Epithelial cell of proximal tubule (primary cell): ENCODE data around the gene TMIE. TPM values are rescaled to one million over a fixed set of nuclear protein-coding genes. Genes with fewer than 3 reads are reported as not detected.

ENCODE experiments used
- DNase-seq: peaks from one replicate; pipeline ENCODE4 v3.0.0-alpha.2; 2011; ENCODE audit warnings: low read depth
- H3K4me3 ChIP-seq: 2 replicates; pipeline ENCODE4 v1.5.1; 2011; ENCODE audit warnings: low read depth, mild to moderate bottlenecking, low read length
- CTCF ChIP-seq: conservative IDR thresholded peaks from 2 replicates; pipeline ENCODE4 v1.5.1; 2012; ENCODE audit warnings: low read depth, mild to moderate bottlenecking, low read length
- total RNA-seq: library from RNA; depleted of rRNA; stranded (reverse); fragments of >200 nt; gene quantifications from 2 replicates; pipeline ENCODE4 v1.2.3, GENCODE V29; 2015

Gene TMIE
- total RNA-seq, 1 donor from 2014 or later, result not detected

GRCh38 chr3:46717447-46718231 lies 16.4 kb downstream of the TMIE start, which contains the start of gene PRSS50:
Gene PRSS50 (minus strand): TSS chr3:46717869. CDS start chr3:46717824, 45 bp downstream.
- DNase-seq, result no peak
- TF ChIP-seq CTCF, result no peak
- H3K4me3 ChIP-seq, result no peak within 1 kb of the TSS

- no peak for TF ChIP-seq CTCF
- H3K4me3 ChIP-seq, result no peak overlapping the region
- no peak for DNase-seq
Measured at GRCh38 chr3:46719044-46719565, 17.9 kb downstream of the TMIE start.

GRCh38 chr3:46719735-46720271 lies 18.6 kb downstream of the TMIE start:
- no peak overlapping the region for H3K4me3 ChIP-seq
- TF ChIP-seq CTCF, result no peak
- DNase-seq, result no peak

- no peak for TF ChIP-seq CTCF
- DNase-seq, result no peak
Measured at GRCh38 chr3:46721009-46721408, 19.8 kb downstream of the TMIE start.

GRCh38 chr3:46722443-46722842 lies 21.3 kb downstream of the TMIE start:
- no peak for TF ChIP-seq CTCF
- no peak for DNase-seq
- no peak overlapping the region for H3K4me3 ChIP-seq

More at GRCh38 chr3:46721009-46721408, 19.8 kb downstream of the TMIE start:
- no peak overlapping the region for H3K4me3 ChIP-seq

GRCh38 chr3:46724424-46724823 lies 23.2 kb downstream of the TMIE start:
- TF ChIP-seq CTCF, result no peak
- no peak overlapping the region for H3K4me3 ChIP-seq
- no peak for DNase-seq
